Neutrophil (primary cell): ENCODE data around the gene PDPN.
A peak's percentile ranks its signal among the peaks of the same experiment; 100 is the strongest.

Experiments
- H3K27ac ChIP-seq: fragments of 200-600 bp; sonication (generic); 2 replicates; pipeline ENCODE4 v1.5.1; 2016; ENCODE audit warnings: mild to moderate bottlenecking, moderate library complexity
- H3K27me3 ChIP-seq: fragments of 200-600 bp; sonication (generic); 2 replicates; pipeline ENCODE4 v1.6.0; 2016; ENCODE audit warnings: mild to moderate bottlenecking
- H3K36me3 ChIP-seq: fragments of 200-600 bp; sonication (generic); 2 replicates; pipeline ENCODE4 v1.5.1; 2017
- H3K4me1 ChIP-seq, 2 experiments: fragments of 200-600 bp in 1 of 2; sonication (generic) in 1 of 2; 1 replicate in 1 of 2; 2 replicates in 1 of 2; pipeline versions ENCODE4 v1.5.1 to v1.6.1; 2013 to 2016; ENCODE audit warnings: low read depth in 1 of 2, low read length in 1 of 2, mild to moderate bottlenecking in 1 of 2, moderate library complexity in 1 of 2; ENCODE audit not compliant: control insufficient read depth in 1 of 2, insufficient read depth in 1 of 2
- H3K4me3 ChIP-seq, 2 experiments: fragments of 200-600 bp in 1 of 2; sonication (generic) in 1 of 2; 1 replicate in 1 of 2; 2 replicates in 1 of 2; pipeline ENCODE4 v1.5.1; 2013 to 2016; ENCODE audit warnings: low read depth in 1 of 2, low read length in 1 of 2, mild to moderate bottlenecking in 1 of 2, moderate library complexity in 1 of 2
- H3K9me3 ChIP-seq: fragments of 200-600 bp; sonication (generic); 2 replicates; pipeline ENCODE4 v1.5.1; 2016
- TF ChIP-seq, protein P1 (sequence below): fragments of 200-600 bp; sonication (generic); IDR thresholded peaks from 2 replicates; pipeline ENCODE4 v1.5.1; 2016; ENCODE audit warnings: antibody characterized with exemption

PDPN gene

DNA sequence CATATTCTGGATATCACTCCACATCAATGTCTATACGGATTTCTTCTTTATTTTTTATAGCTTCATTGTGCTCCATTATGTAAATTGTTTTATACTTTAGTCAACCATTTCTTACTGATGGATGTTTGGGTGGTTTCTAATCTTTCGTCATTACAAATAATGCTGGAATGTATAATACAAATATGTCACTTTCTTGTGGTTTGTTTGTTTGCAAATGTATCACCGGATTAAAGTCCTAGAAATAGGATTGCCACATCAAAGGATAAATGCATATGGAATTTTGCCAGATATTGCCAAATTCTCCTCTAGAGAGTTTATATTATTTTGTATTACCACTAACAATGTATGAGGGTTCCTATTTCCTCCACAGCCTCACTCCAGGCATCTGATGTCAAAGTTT lies 67.6 kb downstream of the PDPN start:
- H3K27ac ChIP-seq: no peak overlapping the region
- H3K4me3 ChIP-seq: no peak overlapping the region
- no peaks in the 10 kb centered on the region for H3K9me3 ChIP-seq
- H3K4me1 ChIP-seq: no peaks in the 10 kb centered on the region
- TF ChIP-seq, protein P1, sequence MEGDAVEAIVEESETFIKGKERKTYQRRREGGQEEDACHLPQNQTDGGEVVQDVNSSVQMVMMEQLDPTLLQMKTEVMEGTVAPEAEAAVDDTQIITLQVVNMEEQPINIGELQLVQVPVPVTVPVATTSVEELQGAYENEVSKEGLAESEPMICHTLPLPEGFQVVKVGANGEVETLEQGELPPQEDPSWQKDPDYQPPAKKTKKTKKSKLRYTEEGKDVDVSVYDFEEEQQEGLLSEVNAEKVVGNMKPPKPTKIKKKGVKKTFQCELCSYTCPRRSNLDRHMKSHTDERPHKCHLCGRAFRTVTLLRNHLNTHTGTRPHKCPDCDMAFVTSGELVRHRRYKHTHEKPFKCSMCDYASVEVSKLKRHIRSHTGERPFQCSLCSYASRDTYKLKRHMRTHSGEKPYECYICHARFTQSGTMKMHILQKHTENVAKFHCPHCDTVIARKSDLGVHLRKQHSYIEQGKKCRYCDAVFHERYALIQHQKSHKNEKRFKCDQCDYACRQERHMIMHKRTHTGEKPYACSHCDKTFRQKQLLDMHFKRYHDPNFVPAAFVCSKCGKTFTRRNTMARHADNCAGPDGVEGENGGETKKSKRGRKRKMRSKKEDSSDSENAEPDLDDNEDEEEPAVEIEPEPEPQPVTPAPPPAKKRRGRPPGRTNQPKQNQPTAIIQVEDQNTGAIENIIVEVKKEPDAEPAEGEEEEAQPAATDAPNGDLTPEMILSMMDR: no peak
- H3K36me3 ChIP-seq: no peaks in the 10 kb centered on the region
- peaks cover 37% of the 10 kb centered on the region for H3K27me3 ChIP-seq

DNA sequence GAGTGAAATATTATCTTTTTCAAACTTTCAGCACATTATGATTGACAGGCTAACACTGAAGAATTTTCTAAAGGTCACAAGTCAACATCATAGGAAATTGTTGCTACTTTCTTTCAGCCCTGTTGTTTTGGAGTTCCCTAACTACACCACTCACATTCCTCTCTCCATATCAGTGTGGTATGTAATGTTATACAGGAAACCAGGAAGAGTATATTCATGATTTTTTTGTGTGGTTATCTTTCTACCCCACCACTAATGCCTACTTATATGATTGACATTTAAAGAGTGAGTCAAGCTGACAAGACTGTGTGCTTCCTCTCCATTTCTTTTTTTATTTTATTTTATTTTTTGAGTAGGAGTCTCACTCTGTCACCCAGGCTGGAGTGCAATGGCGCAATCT lies 68.6 kb downstream of the PDPN start:
- H3K4me3 ChIP-seq: no peak overlapping the region
- H3K9me3 ChIP-seq: no peaks in the 10 kb centered on the region
- peaks cover 43% of the 10 kb centered on the region for H3K27me3 ChIP-seq
- H3K27ac ChIP-seq: no peak overlapping the region
- TF ChIP-seq, protein P1: no peak
- H3K4me1 ChIP-seq: no peaks in the 10 kb centered on the region
- no peaks in the 10 kb centered on the region for H3K36me3 ChIP-seq

DNA sequence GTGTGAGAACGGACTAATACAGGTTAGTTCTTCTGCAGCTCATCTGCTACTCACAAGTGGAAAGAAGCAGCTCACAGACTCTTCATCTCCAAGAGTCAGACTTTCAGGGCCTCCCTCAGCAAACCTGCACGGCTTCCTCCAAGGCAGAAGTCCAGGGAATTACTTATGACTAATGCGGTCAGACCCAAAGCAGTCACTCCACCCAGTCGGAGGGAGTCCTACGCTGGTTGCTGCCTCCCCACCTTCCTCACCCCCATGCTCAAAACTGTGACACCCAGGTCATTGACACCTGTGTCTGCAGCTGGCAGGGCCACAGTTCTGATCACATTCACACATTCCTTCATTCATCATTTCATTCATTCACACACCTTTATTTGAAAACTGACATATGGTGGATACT lies 77.9 kb downstream of the PDPN start:
- H3K9me3 ChIP-seq: no peaks in the 10 kb centered on the region
- H3K27me3 ChIP-seq: peaks cover 6% of the 10 kb centered on the region
- H3K4me1 ChIP-seq: peaks cover 19 to 33% of the 10 kb centered on the region in 2 experiments
- no peak overlapping the region for H3K4me3 ChIP-seq
- no peak overlapping the region for H3K27ac ChIP-seq
- TF ChIP-seq, protein P1: no peak
- H3K36me3 ChIP-seq: no peaks in the 10 kb centered on the region

DNA sequence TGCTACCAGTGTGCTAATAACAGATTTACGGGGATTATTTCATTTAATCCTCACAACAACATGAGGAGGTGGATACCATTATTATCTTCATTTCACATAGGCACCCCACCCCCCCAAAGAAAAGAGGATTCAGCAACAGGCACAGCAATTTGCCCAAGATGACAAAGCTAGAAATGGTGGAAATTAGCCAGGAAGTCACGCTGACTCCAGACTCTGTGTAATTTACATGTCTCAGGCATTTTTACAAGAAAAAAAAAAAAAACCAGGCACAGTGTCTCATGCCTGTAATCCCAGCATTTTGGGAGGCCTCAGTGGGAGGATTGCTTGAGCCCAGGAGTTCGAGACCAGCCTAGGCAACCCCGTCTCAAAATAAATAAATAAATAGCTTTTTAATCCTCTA lies 78.9 kb downstream of the PDPN start:
- Histone ChIP-seq H3K36me3 (no peaks in the 10 kb centered on the region), H3K9me3 (no peaks in the 10 kb centered on the region), H3K27ac (no peak overlapping the region), H3K27me3 (no peaks in the 10 kb centered on the region), H3K4me3 (no peak overlapping the region), H3K4me1 (peaks cover 19 to 33% of the 10 kb centered on the region in 2 experiments)
- TF ChIP-seq, protein P1: no peak

DNA sequence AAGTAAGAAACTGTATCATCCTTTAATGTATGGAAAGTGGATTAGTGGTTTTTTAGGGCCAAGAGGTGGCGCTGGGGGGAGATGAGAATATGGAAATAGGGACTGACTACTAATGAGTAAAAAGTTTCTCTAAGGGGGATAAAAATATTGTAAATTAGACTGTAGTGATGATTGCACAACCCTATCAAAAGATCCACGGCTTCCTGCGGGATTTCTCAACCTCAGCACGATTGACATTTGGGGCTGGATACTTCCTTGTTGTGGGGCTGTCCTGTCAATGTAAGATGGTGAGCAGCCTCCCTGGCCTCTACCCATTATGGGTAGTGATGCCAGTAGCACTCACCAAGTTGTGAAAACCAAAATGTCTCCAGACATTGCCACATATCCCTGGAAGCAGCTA lies 80.3 kb downstream of the PDPN start:
- Histone ChIP-seq H3K4me1 (peaks cover 19 to 33% of the 10 kb centered on the region in 2 experiments), H3K9me3 (no peaks in the 10 kb centered on the region), H3K36me3 (no peaks in the 10 kb centered on the region), H3K4me3 (no peak overlapping the region), H3K27me3 (no peaks in the 10 kb centered on the region), H3K27ac (peak overlapping the region; percentile 18)
- TF ChIP-seq, protein P1: no peak

DNA sequence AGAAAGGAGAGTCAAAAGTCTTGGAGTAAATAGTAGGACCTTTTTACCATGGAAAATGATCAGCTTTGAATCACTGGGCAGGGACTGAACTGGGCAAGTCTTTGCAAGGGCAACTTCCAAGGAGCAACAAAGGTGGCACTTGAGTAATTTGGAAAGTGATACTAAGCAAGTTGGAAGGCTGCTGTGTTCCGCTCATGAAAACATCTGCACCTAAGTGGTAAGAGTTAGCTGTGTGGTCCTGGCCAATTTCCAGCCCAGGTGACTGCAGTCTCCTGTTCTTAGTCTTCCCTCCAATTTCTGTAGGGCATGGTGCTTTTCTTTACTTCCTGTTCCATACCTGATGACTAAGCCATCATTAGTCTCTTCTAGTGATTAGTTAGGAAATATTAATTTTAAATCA lies 80.8 kb downstream of the PDPN start:
- Histone ChIP-seq H3K4me1 (peaks cover 19 to 33% of the 10 kb centered on the region in 2 experiments), H3K36me3 (no peaks in the 10 kb centered on the region), H3K4me3 (no peak overlapping the region), H3K27me3 (no peaks in the 10 kb centered on the region), H3K9me3 (no peaks in the 10 kb centered on the region), H3K27ac (peak overlapping the region; percentile 18)
- TF ChIP-seq, protein P1: no peak
